ENCODE results near the gene PEAK3.

The PEAK3 gene

GRCh38 chr19:2320939-2321338 is 39.0 kb upstream of the PEAK3 start:
- no peaks in the 10 kb centered on the region for H3K36me3 ChIP-seq (replicated peaks; ENCODE audit: insufficient read depth, low read length)
- no peaks in the 10 kb centered on the region for H4K20me1 ChIP-seq (ENCODE audit: insufficient read depth, low read length)
- no peak for DNase-seq
- H3K4me2 ChIP-seq (ENCODE audit: low read depth, low read length): no peak overlapping the region
- no peaks in the 10 kb centered on the region for H3K9me3 ChIP-seq (replicated peaks; ENCODE audit: insufficient read depth, low read length)
- no peaks in the 10 kb centered on the region for H3K4me1 ChIP-seq (ENCODE audit: low read length)
- H2AFZ ChIP-seq (ENCODE audit: low read length): no peak overlapping the region
- H3K9me2 ChIP-seq (replicated peaks; ENCODE audit: insufficient read depth, low read length): no peaks in the 10 kb centered on the region
- H3K4me3 ChIP-seq (ENCODE audit: low read length): no peak overlapping the region
- no peak overlapping the region for H3K9ac ChIP-seq (ENCODE audit: low read length)
- no peak overlapping the region for H3K27ac ChIP-seq (ENCODE audit: low read length)
- H3F3A ChIP-seq (ENCODE audit: insufficient read depth, low read length): peaks cover 5% of the 10 kb centered on the region; the same call in 1 of the 2 replicates
- H3K27me3 ChIP-seq (replicated peaks; ENCODE audit: insufficient read depth, low read length): no peaks in the 10 kb centered on the region
- no peak for TF ChIP-seq EZH2 (optimal IDR thresholded peaks at IDR 0.05; ENCODE audit: low read depth, low read length)
- TF ChIP-seq EZH2phosphoT487 (IDR thresholded peaks at IDR 0.05; ENCODE audit: low read length): no peak
- TF ChIP-seq CTCF (IDR thresholded peaks at IDR 0.05; ENCODE audit: low read length): no peak
- H3K79me2 ChIP-seq (ENCODE audit: low read length): peaks cover 24% of the 10 kb centered on the region

GRCh38 chr19:2320049-2320448 is 38.1 kb upstream of the PEAK3 start:
- no peak overlapping the region for H2AFZ ChIP-seq (ENCODE audit: low read length)
- DNase-seq: no peak

GRCh38 chr19:2319551-2319950 is 37.6 kb upstream of the PEAK3 start:
- no peak overlapping the region for H3K27ac ChIP-seq (ENCODE audit: low read length)
- no peaks in the 10 kb centered on the region for H3K36me3 ChIP-seq (replicated peaks; ENCODE audit: insufficient read depth, low read length)
- no peaks in the 10 kb centered on the region for H3K4me1 ChIP-seq (ENCODE audit: low read length)
- H3F3A ChIP-seq (ENCODE audit: insufficient read depth, low read length): peaks cover 5% of the 10 kb centered on the region; the same call in 1 of the 2 replicates
- H3K4me3 ChIP-seq (ENCODE audit: low read length): no peak overlapping the region
- H3K4me2 ChIP-seq (ENCODE audit: low read depth, low read length): no peak overlapping the region
- peaks cover 12% of the 10 kb centered on the region; the same call in 1 of the 2 replicates for H3K27me3 ChIP-seq (replicated peaks; ENCODE audit: insufficient read depth, low read length)
- no peak overlapping the region for H3K9ac ChIP-seq (ENCODE audit: low read length)
- no peaks in the 10 kb centered on the region for H4K20me1 ChIP-seq (ENCODE audit: insufficient read depth, low read length)
- H3K9me3 ChIP-seq (replicated peaks; ENCODE audit: insufficient read depth, low read length): no peaks in the 10 kb centered on the region
- TF ChIP-seq EZH2phosphoT487 (IDR thresholded peaks at IDR 0.05; ENCODE audit: low read length): no peak
- no peak for TF ChIP-seq CTCF (IDR thresholded peaks at IDR 0.05; ENCODE audit: low read length)
- no peak for TF ChIP-seq EZH2 (optimal IDR thresholded peaks at IDR 0.05; ENCODE audit: low read depth, low read length)
- H3K9me2 ChIP-seq (replicated peaks; ENCODE audit: insufficient read depth, low read length): no peaks in the 10 kb centered on the region
- peaks cover 10% of the 10 kb centered on the region for H3K79me2 ChIP-seq (ENCODE audit: low read length)
- no peak overlapping the region for H2AFZ ChIP-seq (ENCODE audit: low read length)
- no peak for DNase-seq

More at GRCh38 chr19:2320049-2320448, 38.1 kb upstream of the PEAK3 start:
- no peaks in the 10 kb centered on the region for H4K20me1 ChIP-seq (ENCODE audit: insufficient read depth, low read length)
- H3K27ac ChIP-seq (ENCODE audit: low read length): no peak overlapping the region
- H3K9me2 ChIP-seq (replicated peaks; ENCODE audit: insufficient read depth, low read length): no peaks in the 10 kb centered on the region
- peaks cover 7% of the 10 kb centered on the region; the same call in 1 of the 2 replicates for H3K27me3 ChIP-seq (replicated peaks; ENCODE audit: insufficient read depth, low read length)
- H3K36me3 ChIP-seq (replicated peaks; ENCODE audit: insufficient read depth, low read length): no peaks in the 10 kb centered on the region
- peaks cover 15% of the 10 kb centered on the region for H3K79me2 ChIP-seq (ENCODE audit: low read length)
- no peak overlapping the region for H3K4me3 ChIP-seq (ENCODE audit: low read length)
- peaks cover 5% of the 10 kb centered on the region; the same call in 1 of the 2 replicates for H3F3A ChIP-seq (ENCODE audit: insufficient read depth, low read length)
- H3K9ac ChIP-seq (ENCODE audit: low read length): no peak overlapping the region
- TF ChIP-seq CTCF (IDR thresholded peaks at IDR 0.05; ENCODE audit: low read length) (no peak), EZH2phosphoT487 (IDR thresholded peaks at IDR 0.05; ENCODE audit: low read length) (no peak), EZH2 (optimal IDR thresholded peaks at IDR 0.05; ENCODE audit: low read depth, low read length) (no peak)
- H3K9me3 ChIP-seq (replicated peaks; ENCODE audit: insufficient read depth, low read length): no peaks in the 10 kb centered on the region
- no peak overlapping the region for H3K4me2 ChIP-seq (ENCODE audit: low read depth, low read length)
- no peaks in the 10 kb centered on the region for H3K4me1 ChIP-seq (ENCODE audit: low read length)
